NCI-H2171 (cell line): ENCODE results near the gene ME3.
A peak's percentile ranks its signal among the peaks of the same experiment; 100 is the strongest.

ENCODE experiments used
- DNase-seq: peaks from one replicate; lab custom pipeline; 2025; lab: John Stamatoyannopoulos, UW

Gene ME3

DNA sequence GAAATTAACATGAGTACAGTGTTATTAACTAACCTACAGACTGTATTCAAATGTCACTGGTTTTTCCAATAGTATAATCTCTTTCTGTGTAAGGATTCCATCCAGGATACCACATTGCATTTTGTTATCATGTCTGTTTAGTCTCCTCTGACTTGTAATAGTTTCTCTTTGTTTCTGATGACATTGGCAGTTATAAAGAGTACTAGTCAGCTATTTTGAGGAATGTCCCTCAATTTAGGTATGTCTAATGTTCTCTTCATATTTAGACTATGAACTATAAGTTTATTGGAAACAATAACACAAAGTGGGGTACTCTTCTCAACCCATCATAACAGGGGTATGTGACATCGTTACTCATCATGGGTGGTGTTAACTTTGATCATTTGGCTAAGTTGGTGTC is 20.3 kb upstream of the ME3 start:
- DNase-seq, result no peak

DNA sequence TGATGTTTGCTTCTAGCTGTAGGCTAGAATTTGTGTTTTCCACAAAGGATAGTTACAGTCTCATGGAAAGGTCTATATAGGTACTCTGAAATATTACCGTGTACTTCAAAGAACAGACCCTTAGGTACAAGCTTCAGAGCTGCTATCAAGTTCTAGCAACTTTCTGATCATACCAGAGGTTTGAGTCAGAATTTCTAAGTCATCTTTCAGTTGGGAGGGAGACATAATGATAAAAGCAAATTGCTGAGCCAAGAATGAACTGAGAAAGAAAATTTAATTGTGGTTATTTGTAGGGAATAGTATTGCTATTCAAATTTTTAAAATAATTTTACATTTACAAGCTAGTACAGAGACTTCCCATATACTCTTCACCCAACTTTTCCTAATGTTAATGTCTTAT is 19.9 kb upstream of the ME3 start:
- no peak for DNase-seq

DNA sequence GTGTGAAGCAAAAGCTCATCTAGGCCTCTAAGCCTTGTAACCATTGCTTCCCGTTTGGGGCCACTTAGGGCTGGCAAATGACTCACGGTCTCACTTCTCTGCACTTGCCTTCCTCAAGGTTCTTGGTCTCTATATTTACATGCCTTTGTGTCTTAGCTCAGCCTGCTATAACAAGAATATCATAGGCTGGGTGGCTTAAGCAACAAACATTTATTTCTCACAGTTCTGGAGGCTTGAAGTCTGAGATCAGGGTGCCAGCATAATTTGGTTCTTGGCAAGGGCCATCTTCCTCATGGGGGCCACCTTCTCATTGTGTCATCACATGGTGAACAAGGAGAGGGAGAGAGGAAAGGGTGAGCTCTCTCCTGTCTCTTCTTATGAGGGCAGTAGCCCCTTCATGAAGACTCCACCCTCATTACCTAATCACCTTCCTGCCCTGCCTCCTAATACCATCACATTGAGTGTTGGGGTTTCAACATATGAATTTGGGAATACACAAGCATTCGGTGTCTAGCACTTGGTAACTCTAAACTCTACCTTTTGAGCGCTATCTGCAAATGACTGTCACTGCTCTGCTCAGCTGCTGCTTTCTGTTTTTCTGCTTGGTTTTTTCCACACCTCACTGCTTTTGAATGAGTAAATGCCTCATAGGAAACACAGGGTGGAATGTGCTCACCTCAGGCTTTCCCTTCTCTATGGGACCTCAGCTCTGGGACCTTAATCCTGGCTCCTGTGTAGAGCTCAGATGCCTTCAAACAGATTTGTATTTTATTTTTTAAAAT is 16.2 kb upstream of the ME3 start:
- no peak for DNase-seq

DNA sequence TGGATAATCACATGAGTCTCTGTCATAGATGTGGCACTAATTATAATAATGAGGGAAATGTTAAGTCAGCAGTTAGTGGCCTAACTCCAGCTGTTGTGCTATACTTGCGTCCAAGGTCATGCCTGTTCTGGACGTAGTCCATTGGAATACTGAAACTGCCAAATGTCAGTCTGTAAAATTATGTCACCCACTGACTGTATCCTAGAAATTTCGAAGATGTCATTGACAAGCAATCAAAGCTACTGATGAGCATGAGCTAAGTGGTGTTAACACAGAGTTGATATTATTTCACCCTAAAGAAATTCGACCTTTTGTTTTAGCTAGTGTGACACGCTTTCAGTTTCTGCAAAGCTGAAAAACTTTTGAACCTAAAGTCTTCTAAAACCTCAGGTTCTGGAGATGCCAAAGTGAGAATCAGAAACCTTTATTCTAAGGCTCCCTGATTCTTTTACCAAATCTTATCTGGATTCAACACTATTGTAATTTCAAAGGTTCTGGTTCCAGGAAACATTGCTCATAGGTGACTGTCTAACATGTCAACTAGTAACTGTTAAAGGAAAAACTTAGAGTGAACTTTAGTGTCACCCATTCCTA is 14.9 kb upstream of the ME3 start:
- DNase-seq, result no peak

DNA sequence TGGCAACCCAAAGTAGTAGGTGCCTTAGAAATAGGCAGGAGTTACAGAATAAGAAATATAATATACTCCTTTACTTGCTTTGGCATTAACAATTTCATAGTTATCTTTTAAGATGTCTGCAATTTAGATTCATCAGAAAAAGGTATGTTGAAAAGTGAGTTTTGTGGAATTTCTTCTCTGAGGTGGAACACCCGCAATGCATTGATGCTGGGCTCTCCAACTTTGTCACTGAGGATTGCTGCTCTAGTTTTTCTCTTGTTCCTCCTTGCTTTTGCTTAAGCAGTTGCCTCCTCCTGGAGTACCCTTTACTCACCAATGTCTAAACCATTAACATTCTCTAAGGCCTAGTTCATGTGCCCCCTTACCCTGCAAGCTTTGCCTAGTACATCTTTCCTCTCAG is 14.1 kb upstream of the ME3 start:
- no peak for DNase-seq

DNA sequence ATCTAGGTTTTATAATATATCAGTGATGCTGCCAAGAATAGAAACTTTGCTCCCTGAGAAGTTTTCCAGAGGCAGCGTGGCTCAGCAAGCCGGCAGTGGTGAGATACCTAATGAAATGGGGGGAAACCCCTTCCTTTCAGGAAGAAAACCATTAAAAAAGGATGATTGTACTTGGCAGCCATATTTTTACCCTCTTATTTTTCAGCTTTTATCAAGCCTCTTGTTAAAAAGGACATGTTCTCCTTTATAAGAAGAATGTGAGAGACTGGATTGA is 9.0 kb upstream of the ME3 start:
- DNase-seq, result no peak

DNA sequence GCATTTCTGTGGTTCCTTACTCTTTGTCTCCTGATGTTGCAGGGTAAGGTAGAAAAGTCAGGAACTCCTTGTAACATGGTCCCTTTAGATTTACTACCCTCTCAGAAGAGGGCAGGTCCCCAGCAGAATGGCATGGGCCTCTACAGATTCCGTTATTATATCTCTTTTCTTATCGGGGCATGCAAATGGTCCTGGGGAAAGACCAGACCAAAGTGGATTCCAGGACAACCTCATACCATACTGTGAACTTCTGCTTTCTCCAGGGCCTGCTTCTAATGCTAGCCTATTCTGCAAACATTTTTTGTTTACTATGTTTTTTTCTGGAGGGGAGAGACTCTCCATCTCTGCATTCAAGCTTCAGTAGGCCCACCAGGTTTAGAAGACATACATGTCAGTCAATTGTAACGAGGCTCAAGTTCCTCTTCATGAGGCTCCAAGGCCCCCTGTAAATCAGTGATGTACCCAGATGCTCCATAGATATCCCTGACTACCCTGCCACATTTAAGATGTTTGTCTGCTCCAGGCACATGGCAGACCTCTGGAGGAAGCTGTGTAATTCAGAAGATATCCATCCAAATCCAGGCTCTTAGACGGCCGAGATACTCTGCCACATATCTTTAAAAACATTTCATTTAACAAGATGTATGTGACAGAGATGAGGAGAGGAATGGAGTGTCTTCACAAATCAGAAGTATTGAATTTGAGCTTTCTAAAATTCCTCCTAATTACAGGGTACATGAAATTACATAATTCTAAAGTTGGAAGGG is 8.5 kb upstream of the ME3 start:
- DNase-seq, result no peak

DNA sequence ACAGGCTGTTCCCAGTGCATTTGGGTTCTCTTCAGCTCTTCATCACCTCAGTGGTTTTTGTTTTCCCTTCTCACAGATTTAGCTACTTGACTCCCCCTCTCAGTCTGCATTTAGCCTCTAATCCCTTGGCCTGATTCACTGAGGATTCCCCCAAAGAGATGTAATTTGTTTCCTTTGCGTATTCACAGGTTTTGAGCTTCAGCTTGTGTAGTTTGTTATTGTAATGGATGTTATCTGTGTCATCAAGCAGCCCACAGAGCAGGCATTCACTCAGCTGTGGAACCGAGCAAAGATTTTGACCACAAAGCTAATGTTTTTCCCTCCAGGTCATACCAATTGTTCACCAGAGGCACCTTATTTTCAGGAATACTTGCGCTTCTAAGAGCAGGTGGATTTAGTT is 6.4 kb upstream of the ME3 start:
- no peak for DNase-seq

DNA sequence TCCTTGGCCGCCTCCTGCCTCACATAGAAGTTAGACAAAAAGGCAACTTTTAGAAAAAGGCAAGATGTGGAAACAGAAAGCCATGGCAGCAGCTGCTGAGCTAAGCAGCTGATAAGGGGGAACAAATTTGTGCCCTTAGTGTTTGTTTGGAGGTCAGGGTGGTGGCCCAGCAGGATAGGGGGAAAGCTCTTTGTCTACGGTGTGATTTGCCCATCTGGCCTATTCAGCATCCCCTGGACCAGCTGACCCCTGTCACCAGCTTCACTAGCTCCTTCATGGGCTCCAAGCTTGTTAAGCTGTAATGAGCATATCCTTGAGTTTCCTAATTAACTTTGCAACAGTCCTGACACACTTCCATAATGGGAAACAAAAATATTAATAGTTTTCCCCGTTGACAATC is 5.9 kb upstream of the ME3 start:
- no peak for DNase-seq

DNA sequence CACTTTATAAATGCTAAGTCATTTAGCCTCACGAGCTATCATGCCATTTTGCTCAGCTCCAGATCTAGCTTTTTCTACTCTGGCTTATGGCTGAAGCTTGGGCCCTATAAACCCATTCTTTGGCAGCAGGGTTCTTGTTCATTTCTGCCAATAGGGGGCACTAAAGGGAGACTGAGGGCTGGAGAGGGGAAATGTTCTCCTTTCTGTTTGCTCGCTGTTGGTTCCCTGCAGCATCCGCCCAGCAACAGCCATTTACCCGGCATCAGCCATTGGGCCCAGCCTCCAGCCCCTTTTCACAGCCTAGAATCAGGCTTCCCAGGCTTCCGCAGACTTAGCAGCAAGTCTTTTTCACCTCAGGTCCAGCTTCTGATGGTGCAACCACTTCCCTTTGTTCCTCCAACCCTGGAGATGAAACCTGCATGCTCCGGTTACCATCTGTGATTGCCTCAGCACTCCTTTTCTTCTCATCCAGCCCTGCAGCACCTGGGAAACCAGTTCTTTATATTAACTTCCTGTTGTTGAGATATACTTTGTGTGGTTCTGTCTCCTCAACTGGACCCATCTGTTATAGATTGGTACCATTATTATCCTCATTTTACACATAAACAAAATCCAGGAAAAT is 4.2 kb upstream of the ME3 start:
- DNase-seq, result no peak

DNA sequence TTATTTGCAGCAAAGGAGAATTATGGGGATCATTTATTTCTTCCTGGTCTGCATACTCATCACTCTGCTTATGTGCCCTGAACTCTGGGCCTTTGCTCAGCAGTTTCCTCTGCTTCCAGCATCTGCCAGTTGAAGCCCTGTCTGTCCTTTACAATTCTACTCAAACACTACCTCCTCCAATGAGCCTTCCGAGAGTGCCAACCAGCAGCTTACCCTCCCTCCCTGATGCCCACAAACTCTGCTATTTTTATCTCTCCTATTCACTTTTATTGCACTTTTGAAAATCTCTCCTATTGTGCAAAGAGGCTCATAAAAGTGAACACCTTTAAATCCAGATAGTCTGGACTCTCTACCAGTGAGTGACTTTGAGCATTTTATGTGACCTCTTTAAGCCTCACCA is 3.6 kb upstream of the ME3 start:
- DNase-seq, result no peak

DNA sequence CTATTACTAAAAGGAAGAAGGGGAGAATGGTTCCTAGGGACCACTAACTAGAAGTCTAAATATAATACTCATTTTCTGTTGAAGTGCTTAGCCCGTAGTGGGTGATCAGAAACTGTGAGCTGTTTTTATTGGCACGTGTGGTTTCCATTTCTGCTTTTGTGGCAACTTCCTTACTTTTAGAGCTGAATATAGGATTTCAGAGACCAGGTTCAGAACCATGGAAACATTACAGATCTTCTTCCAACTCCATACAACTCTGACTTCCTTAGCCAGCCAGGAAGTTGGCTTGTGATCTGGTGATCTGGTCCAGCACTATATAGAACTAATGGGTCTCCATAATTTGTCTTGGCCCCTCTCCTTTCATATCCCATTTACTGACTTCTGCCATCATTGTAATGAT is 2.6 kb upstream of the ME3 start:
- DNase-seq, result no peak

DNA sequence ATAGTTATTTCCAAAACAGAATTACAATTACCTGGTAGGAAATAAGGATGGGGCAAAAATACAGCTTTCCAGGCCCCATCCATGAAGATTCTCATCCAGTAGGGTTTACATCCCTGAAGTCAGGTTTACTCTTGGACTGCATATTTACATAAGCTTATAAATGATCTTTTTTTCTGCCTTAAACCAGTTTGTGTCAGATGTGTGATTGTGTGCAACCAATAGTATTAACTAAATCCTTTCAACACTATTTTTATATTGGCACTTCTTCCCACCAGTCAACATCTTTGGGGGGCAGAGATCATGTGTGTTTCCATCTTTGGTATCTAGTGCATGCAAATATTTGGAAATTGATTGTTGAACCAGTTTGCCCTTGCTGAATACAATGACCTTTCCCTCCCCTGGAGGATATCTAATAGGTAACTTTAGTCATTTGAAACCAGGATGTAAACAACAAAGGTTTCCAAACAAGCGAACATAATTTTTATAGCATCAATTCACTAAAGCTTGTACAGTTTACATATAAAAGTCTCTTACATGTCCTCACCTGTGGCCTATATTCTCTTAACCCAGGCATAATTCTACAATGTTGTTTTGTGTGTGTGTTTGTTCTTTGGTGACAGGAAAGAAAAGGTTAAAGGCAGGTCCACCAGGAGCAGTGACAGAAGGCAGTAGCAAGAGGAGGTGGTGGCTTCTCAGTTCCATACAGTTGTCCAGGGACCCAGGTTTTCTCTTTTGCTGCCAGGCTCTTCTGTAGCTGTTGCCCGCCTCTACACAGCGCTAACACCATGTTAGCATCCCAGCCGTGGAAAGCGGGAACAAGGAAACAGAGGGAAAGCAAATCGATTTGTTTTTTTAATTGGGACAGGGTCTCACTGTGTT is 1.7 kb upstream of the ME3 start:
- no peak for DNase-seq

DNA sequence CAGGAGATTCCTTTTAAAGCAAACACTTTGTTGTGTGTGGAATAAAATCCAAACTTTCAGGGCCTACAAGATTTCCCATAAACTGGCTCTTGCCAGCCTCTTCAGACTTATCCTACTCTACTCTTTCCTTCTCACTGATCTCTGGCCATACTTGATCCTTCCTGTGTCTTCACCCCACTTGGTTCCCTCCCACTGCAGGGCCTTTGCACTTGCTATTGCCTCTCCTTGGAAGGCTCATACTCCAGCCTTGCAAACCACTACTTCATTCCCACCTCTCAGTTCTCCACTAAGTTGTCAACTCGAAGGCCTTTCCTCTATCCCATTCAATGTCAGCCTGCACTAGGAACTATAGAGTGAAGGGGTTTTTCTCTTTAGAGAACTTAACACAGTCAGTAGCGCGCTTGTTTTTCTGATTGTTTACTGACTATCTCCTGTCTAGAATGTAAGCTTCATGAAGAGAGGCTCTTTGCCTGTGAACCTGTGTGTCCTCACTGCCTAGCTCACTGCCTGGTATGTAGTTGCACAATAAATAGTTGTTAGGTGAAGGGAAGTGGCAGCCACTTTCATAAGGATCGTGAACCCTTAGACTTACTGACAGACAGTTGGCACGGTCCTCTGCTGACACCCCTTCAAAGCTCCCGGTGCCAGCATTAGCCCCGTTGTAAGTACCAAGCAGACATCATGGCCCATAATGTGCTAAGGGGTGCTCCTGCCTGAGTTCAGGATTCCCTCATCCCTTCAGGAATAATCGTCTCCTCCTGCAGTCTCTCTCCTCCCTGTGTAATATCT is 833 bp upstream of the ME3 start:
- DNase-seq, result no peak

DNA sequence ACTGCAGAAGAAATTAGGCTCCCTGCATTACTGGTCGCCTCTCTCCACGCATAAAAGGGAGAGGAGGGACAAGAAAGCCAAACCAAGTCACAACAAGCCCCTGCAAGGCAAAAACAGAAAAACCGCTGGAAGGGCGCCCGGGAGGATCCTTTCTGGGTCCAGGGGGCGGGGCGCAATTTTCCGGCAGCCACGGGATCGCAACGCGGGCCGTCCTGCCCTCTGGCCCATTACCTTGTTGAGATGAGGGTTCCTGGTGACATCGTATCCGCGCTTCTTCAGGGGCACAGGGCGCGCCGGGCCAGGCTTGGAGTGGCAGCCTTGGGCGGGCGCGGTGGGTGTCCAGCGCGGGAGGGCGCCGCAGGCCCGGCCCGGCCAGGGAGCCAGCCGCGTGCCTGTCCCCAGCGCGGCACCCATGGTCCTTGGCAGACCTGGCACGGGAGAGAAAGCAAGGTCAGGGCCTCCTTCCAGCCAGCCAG is 847 bp downstream of the ME3 start:
- peak; percentile 98 for DNase-seq

DNA sequence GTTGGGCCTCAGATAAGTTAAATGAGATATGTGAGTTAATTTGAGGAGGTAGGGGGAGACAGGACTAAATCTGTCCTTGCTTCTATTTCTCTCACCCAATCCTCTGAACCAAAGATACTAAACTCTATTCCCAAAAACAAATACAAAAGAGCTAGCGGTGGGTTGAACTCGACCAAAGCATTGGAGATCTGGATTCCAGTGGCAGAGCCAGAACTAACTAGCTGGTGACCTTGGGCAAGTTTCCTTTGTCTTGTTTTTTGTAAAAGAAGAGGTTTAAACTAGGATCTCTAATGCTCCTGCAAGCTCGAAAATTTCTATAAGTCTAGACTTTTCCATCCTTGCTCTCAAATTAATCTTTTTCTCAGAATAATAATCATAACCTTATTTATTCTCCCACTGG is 1.5 kb downstream of the ME3 start:
- DNase-seq, result no peak

DNA sequence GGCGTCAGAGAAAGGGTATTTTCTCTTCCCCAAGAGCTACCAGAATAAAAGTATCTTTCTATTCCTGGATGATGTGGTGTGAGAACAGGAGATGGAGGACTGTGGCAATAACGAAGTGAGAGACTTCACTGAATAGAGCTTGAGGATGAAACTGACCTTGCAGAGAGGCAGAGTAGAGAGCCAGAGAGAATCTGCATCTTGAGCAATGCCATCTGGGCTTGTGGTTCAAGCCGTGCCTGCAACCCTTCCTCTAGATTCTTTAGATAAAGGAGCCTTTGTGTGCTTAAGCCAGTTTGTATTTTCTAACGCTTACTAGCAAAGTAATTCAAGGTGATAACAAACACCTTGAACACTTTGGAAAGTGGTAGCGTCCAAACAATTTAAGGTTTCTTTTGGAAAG is 2.2 kb downstream of the ME3 start:
- no peak for DNase-seq

DNA sequence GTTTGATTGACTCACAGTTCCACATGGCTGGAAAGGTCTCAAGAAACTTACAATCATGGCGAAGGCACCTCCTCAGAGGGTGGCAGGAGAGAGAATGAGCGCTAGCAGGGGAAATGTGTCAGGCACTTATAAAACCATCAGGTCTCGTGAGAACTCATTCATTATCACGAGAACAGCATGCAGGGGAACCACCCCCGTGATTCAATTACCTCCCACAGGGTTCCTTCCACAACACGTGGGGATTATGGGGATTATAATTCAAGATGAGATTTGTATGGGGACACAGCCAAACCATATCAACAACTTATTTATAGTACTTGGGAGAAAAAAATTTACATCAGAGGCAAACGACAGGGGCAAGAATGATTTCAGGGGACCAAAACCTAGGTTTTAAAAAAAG is 3.0 kb downstream of the ME3 start:
- no peak for DNase-seq

DNA sequence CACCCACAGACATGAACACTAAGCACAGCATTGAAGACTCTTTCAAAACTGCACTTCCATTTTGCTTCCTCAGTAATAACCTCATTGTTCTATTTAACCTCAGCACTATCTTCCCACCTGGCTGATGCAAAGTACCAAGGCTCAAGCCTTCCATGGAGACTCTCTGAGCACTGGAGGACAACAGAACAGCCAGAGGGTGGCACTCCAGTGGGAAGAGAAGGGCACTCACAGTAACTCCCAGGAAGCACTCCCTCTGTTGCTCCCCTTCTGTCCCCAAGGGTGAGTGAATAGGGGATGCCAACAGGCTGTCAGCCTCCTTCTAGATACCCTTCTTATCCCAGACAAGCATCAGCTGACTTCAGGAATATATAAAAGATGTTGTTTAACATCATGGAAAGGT is 3.5 kb downstream of the ME3 start:
- no peak for DNase-seq

DNA sequence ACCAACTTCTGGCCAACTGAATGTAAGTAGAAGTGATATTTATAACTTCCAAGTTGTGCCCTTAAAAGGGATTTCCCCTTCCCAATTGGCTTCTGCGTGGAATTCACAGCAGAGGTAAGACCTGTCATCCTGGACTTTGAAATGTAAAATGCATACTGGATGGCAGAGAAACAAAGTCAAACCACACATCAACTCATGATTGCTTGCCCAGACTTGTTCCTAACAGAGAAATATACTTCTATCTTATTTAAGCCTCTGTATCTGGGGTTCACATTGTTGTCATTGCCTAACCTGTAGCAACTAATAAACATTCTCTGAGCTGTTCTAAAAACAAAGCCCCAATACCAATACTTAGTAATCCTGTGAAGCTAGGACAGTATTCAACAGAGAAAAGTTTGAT is 6.2 kb downstream of the ME3 start:
- DNase-seq, result no peak

DNA sequence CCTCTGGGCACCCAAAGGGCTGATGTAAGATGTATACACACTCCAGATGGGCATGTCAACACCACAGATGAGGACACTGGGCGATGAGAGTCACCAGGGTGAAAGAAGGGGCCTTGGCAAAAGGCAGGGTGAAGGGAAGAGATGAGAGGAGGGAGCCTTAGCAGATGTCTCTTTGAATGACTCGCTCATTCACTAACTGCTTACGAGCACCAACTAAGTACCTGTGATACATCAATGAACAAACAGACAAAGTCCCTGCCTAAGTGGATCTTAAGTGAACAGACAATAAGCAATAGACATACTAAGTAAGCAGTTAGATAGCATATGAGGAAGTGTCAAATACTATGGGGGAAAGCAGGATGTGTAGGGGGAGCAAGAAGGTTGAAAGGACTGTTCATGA is 7.5 kb downstream of the ME3 start:
- DNase-seq, result no peak
